Endometrium (tissue), 2 donors: ENCODE results near the gene OR4D11.

Experiments
- FAIRE-seq: peaks from 2 replicates; lab custom pipeline; 2012; peaks lifted over from hg19 to GRCh38; lab: Jason Lieb, UNC
- donor health status: control.
- donor health status: control.

OR4D11 gene

DNA sequence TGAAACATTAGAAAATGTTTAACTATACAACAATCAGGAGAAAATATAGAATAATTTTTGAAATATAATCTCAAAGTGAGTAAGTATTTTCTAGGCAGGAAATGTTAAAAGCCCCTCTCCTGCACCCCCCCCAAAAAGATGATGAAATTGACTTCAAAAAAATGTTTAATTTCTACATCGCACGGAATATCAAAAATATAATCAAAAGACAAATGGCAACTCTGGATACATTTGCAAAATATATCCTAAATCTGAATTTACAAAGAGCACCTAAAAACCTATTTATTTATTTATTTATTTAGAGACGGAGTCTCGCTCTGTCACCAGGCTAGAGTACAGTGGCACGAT lies 44.9 kb downstream of the OR4D11 start:
- FAIRE-seq, result no peak

DNA sequence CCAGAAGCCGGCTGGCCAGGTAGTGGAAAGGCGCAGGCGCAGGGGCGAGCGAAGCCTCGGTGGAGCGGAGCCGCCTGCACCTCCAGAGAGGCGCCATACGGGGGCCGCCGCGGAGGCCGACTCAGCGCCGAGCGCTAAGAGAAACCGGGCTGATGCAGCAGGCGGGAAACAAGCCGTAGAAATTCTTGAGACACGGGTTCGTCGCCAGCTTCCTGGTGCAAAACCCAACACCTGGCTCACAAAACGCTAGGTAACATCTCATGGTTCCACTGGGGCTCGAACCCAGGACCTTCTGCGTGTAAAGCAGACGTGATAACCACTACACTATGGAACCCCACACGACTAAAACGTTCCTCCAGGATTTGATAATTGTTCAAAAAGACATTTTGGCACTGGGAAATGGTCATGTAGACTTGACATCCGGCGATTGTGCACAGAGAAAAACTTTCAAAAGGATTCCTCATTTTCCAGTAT lies 47.0 kb downstream of the OR4D11 start:
- FAIRE-seq, result no peak

DNA sequence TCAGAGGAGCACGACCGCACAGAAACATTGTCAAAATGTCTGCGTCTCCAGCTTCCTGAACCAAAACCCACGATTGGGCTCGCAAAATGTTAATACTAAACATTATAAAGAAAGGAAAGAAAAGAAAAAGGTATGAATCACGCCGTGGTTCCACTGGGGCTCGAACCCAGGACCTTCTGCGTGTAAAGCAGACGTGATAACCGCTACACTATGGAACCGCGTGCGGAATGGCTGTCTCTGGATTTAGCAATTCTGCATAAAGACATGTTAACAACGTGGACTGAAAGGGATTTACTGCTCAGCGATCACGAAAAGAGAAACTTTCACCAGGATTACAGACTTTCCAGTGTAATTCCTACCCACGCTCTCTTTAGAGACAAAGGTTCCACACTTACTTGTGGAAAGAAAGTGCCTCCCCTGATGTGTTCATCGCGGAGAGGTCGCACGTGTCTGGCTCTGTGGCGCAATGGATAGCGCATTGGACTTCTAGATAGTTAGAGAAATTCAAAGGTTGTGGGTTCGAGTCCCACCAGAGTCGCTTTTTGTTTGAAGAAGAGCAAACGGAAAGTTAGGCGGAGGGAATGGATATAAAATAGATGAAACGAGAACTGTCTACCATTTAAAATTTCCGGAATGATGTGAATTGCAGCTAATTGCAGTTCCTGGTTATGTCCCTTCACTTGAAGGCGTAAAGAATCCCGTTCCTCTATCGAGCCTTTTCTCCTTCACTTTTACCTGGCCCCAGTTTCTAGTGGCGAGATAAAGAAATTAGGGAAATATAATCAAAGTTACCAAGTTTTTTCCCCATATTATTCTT lies 47.7 kb downstream of the OR4D11 start:
- no peak for FAIRE-seq

DNA sequence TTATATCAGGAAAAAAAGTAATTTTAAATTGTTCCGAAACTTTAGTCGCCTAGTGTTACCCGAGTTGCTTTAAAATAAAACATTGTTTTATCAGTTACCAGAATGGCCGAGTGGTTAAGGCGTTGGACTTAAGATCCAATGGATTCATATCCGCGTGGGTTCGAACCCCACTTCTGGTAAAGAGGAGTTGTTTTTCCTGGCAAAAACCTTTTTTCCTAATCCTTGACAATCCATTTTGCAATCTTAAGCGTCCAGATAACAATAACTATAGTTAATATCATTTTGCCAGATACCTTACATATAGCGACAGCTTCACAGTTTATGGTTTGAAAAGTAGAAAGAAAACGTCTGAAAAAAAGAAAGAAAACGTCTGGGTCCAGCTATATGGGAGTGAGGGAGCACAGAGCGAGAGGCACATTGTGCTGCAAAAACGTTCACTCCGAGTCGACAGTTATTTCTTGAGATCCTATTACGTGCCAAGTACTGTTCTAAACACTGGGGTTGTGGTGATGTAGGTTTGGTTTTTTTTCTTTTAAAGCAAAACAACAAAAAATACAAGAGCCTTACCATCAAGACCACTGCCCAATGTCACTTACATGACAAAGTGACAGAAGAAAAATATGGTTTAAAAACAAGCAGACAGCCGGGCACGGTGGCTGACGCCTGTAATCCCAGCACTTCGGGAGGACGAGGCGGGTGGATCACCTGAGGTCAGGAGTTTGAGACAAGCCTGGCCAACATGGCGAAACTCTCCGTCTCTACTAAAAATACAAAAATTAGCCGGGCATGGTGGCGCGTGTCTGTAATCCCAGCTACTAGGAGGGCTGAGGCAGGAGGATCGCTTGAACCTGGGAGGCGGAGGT lies 48.5 kb downstream of the OR4D11 start:
- FAIRE-seq, result no peak

DNA sequence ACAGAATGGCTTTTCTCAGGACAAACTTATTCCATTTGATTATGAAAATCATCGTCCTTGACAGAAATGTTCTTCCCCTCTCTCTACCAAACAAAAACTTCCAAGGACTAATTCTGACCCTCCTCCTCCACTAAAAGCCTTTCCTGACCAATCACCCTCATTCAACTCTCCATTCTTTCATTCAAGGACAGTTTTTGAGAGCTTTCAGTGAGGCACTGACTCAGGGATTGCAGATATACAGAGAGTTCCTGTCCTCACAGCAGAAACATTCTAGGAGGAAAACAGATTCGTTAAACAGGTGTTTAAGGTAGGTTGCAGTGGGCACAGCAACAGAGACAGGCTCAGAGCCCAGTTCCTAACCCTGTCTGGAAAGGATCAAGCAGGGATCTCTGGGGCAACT lies 49.5 kb downstream of the OR4D11 start:
- no peak for FAIRE-seq

DNA sequence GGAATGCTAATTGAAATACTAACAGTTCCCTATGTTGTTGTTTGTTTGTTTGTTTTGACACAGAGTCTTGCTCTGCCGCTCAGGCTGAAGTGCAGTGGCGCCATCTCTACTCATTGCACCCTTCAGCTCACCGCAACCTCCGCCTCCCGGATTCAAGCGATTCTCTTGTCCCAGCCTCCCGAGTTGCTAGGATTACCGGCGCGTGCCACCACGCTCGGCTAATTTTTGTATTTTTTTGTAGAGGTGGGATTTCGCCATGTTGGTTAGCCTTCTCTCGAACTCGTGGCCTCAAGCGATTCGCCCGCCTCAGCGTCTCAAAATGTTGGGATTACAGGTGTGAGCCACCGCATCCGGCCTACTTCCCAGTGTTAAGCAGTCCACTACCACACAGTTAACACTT lies 49.9 kb downstream of the OR4D11 start:
- no peak for FAIRE-seq
